Ishikawa (cell line): Measurements from ENCODE around the gene MC4R.

Experiments
- CEBPB ChIP-seq: IDR thresholded peaks from 2 replicates; pipeline ENCODE4 v1.6.1; 2012
- CREB1 ChIP-seq: IDR thresholded peaks from 2 replicates; pipeline ENCODE4 v1.6.1; 2012; ENCODE audit warnings: low read depth
- EGR1 ChIP-seq: IDR thresholded peaks from 2 replicates; pipeline ENCODE4 v1.6.1; 2012
- EP300 ChIP-seq: IDR thresholded peaks from 2 replicates; pipeline ENCODE4 v1.6.1; 2012; ENCODE audit warnings: borderline replicate concordance
- FOXM1 ChIP-seq: IDR thresholded peaks from 2 replicates; pipeline ENCODE4 v1.6.1; 2012; ENCODE audit warnings: low read depth, borderline replicate concordance
- MAX ChIP-seq: IDR thresholded peaks from 2 replicates; pipeline ENCODE4 v1.6.1; 2012
- NFIC ChIP-seq: IDR thresholded peaks from 2 replicates; pipeline ENCODE4 v1.6.1; 2012
- RAD21 ChIP-seq: IDR thresholded peaks from 2 replicates; pipeline ENCODE4 v1.6.1; 2012; ENCODE audit warnings: low read depth
- REST ChIP-seq: IDR thresholded peaks from 2 replicates; pipeline ENCODE4 v1.6.1; 2012; ENCODE audit warnings: low read depth, mild to moderate bottlenecking
- TAF1 ChIP-seq: IDR thresholded peaks from 2 replicates; pipeline ENCODE4 v1.6.1; 2012; ENCODE audit warnings: low read depth, mild to moderate bottlenecking
- TCF12 ChIP-seq: IDR thresholded peaks from 2 replicates; pipeline ENCODE4 v1.6.1; 2012; ENCODE audit warnings: low read depth
- TEAD4 ChIP-seq: IDR thresholded peaks from 2 replicates; pipeline ENCODE4 v1.6.1; 2012
- USF1 ChIP-seq: IDR thresholded peaks from 2 replicates; pipeline ENCODE4 v1.6.1; 2012
- YY1 ChIP-seq: IDR thresholded peaks from 2 replicates; pipeline ENCODE4 v1.6.1; 2012; ENCODE audit warnings: low read depth
- ZBTB7A ChIP-seq: IDR thresholded peaks from 2 replicates; pipeline ENCODE4 v1.6.1; 2012; ENCODE audit warnings: low read depth

MC4R gene

GRCh38 chr18:60404486-60405085 is 32.0 kb upstream of the MC4R start:
- TF ChIP-seq TEAD4, result no peak
- no peak for TF ChIP-seq FOXM1
- TF ChIP-seq EP300, result no peak
- TF ChIP-seq ZBTB7A, result no peak
- no peak for TF ChIP-seq REST
- TF ChIP-seq CEBPB, result no peak
- TF ChIP-seq CREB1, result no peak
- TF ChIP-seq TAF1, result no peak
- no peak for TF ChIP-seq MAX
- TF ChIP-seq RAD21, result no peak

GRCh38 chr18:60401346-60401745 is 28.8 kb upstream of the MC4R start:
- no peak for TF ChIP-seq REST
- TF ChIP-seq NFIC, result no peak
- TF ChIP-seq USF1, result no peak
- TF ChIP-seq YY1, result no peak
- TF ChIP-seq TAF1, result no peak
- no peak for TF ChIP-seq TEAD4
- TF ChIP-seq TCF12, result no peak
- no peak for TF ChIP-seq FOXM1

GRCh38 chr18:60391571-60392226 is 19.1 kb upstream of the MC4R start:
- TF ChIP-seq TAF1 (no peak), MAX (no peak), FOXM1 (no peak), TEAD4 (no peak)

GRCh38 chr18:60389314-60389713 is 16.7 kb upstream of the MC4R start:
- no peak for TF ChIP-seq TEAD4
- no peak for TF ChIP-seq REST
- no peak for TF ChIP-seq USF1
- no peak for TF ChIP-seq ZBTB7A
- no peak for TF ChIP-seq YY1

GRCh38 chr18:60385693-60386092 is 13.1 kb upstream of the MC4R start:
- TF ChIP-seq MAX (no peak), EGR1 (no peak), EP300 (no peak), FOXM1 (no peak), TEAD4 (no peak), NFIC (no peak)
